ENCODE results near the gene DHX40. TPM values are rescaled to one million over a fixed set of nuclear protein-coding genes. Genes with fewer than 3 reads are reported as not detected.

Gene DHX40, protein sequence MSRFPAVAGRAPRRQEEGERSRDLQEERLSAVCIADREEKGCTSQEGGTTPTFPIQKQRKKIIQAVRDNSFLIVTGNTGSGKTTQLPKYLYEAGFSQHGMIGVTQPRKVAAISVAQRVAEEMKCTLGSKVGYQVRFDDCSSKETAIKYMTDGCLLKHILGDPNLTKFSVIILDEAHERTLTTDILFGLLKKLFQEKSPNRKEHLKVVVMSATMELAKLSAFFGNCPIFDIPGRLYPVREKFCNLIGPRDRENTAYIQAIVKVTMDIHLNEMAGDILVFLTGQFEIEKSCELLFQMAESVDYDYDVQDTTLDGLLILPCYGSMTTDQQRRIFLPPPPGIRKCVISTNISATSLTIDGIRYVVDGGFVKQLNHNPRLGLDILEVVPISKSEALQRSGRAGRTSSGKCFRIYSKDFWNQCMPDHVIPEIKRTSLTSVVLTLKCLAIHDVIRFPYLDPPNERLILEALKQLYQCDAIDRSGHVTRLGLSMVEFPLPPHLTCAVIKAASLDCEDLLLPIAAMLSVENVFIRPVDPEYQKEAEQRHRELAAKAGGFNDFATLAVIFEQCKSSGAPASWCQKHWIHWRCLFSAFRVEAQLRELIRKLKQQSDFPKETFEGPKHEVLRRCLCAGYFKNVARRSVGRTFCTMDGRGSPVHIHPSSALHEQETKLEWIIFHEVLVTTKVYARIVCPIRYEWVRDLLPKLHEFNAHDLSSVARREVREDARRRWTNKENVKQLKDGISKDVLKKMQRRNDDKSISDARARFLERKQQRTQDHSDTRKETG
- polyA plus RNA-seq (2013): 18.5 and 18.9 TPM in 2 replicates

DNA sequence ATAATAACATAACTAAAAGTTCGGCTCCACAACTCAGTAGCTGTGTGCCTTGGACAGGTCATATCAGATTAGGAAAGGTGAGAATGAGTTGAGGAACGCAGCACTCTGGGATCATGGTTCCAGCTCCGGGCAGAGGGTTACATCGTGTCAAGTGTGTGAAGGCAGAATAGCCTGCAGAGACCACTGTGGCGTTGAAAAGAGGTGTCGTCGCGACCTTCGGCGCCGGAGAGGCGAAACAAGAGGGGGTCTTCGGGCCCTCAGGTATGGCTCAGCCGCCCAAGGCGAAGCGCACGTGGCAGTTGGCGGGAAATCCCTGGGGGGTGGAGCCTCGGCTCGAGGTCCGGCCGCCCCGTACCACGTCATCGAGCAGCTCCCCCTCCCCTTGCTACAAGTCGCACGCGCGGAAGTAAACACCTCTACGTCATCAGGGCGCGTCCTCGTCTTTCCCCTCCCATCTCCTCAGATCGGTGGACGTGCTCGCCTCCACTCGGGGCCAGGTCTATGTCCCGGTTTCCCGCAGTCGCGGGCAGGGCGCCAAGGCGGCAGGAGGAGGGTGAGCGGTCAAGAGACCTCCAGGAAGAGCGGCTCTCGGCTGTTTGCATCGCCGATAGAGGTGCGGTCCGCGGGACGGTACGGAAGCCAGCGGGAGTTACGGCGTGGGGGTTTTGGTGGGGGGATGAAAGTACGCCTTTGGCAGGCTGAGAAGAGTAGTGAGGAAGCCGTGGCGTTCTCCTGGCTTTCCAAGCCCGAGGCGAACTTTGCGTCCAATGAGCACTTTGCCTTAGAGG is at the start of gene DHX40:
TSS of gene DHX40 (plus strand) at position 440 of the 788 bp plus-strand sequence. CDS start at position 502, 62 bp downstream.
- peak; percentile 94 to 95 for DNase-seq
- H3K27me3 ChIP-seq (ENCODE audit: insufficient read depth, low read length): no peaks in the 10 kb centered on the region
- peak within 1 kb of the TSS; percentile 76 for H3K14ac ChIP-seq (ENCODE audit: low read length)
- H3K4ac ChIP-seq (ENCODE audit: low read depth, low read length): peak within 1 kb of the TSS; percentile 73
- H2AFZ ChIP-seq (ENCODE audit: insufficient read depth, low read length, poor library complexity): peak within 1 kb of the TSS; percentile 98
- peak within 1 kb of the TSS; percentile 70 for H3K18ac ChIP-seq (ENCODE audit: low read length)
- H4K8ac ChIP-seq (ENCODE audit: low read depth, low read length): peak within 1 kb of the TSS; percentile 98
- H2AK5ac ChIP-seq (ENCODE audit: low read length): no peak within 1 kb of the TSS
- H3K9me3 ChIP-seq (ENCODE audit: insufficient read depth, low read depth, low read length): peaks cover 2% of the 10 kb centered on the region
- peaks cover 3% of the 10 kb centered on the region for H3K79me1 ChIP-seq (ENCODE audit: low read length)
- peak within 1 kb of the TSS; percentile 26 for H2BK5ac ChIP-seq (ENCODE audit: low read depth, low read length, poor library complexity)
- no peaks in the 10 kb centered on the region for H3K36me3 ChIP-seq (ENCODE audit: control insufficient read depth in 1 of 2, insufficient read depth in 2 of 2, low read length in 2 of 2)
- no peaks in the 10 kb centered on the region for H3K79me2 ChIP-seq (ENCODE audit: control insufficient read depth, insufficient read depth, low read length, poor library complexity)
- H3K4me1 ChIP-seq (ENCODE audit: control insufficient read depth in 1 of 2, insufficient read depth in 2 of 2, low read length in 2 of 2): peaks cover 2 to 3% of the 10 kb centered on the region in 2 experiments
- H2BK120ac ChIP-seq (ENCODE audit: insufficient read depth, low read length, poor library complexity): no peak within 1 kb of the TSS
- H2BK12ac ChIP-seq (ENCODE audit: low read length): peak within 1 kb of the TSS; percentile 38
- H3K23ac ChIP-seq (ENCODE audit: low read length): no peak within 1 kb of the TSS
- H4K12ac ChIP-seq (ENCODE audit: low read depth, low read length): peak within 1 kb of the TSS; percentile 79
- WGBS (ENCODE audit: extremely low coverage, insufficient coverage, insufficient read length): no CpG with 5 or more reads among the region's 62 CpGs
- no peak within 1 kb of the TSS for H3K27ac ChIP-seq (ENCODE audit: low read depth, low read length)
- peak within 1 kb of the TSS; percentile 95 for H3K4me3 ChIP-seq (ENCODE audit: low read depth, low read length)
- peak within 1 kb of the TSS; percentile 78 for H4K91ac ChIP-seq (ENCODE audit: low read depth, low read length)
- H3K4me2 ChIP-seq (ENCODE audit: low read length): peak within 1 kb of the TSS; percentile 74
- peak within 1 kb of the TSS; percentile 49 for H3K9ac ChIP-seq (ENCODE audit: low read length)

DNA sequence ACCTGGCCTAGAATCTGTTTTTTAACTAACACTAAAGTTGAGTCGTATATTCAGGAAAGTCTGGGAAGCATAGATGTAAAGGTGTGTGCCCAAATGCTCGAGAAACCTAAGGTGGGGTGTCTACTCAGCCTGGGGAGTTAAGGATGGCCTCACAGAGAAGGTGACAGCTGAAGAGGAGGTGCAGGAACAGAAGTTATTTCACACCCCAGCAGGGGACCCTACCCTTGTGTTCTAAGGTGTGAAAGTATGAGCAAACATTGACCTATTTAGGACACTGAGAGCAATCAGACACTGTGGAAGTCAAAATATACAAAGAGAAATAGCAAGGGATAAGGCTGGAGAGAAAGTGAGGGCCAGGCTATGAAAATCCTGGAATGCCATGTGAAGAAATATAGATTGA is 49.0 kb upstream of the DHX40 start:
- Histone ChIP-seq H3K79me1 (ENCODE audit: low read length) (no peaks in the 10 kb centered on the region), H2BK12ac (ENCODE audit: low read length) (no peak overlapping the region), H4K12ac (ENCODE audit: low read depth, low read length) (no peak overlapping the region), H3K27me3 (ENCODE audit: insufficient read depth, low read length) (no peaks in the 10 kb centered on the region), H3K36me3 (ENCODE audit: control insufficient read depth in 1 of 2, insufficient read depth in 2 of 2, low read length in 2 of 2) (no peaks in the 10 kb centered on the region), H3K18ac (ENCODE audit: low read length) (no peak overlapping the region), H4K8ac (ENCODE audit: low read depth, low read length) (no peak overlapping the region), H3K4ac (ENCODE audit: low read depth, low read length) (no peak overlapping the region), H3K14ac (ENCODE audit: low read length) (no peak overlapping the region), H3K4me3 (ENCODE audit: low read depth, low read length) (no peak overlapping the region), H2BK120ac (ENCODE audit: insufficient read depth, low read length, poor library complexity) (no peak overlapping the region), H2AK5ac (ENCODE audit: low read length) (no peak overlapping the region), H3K9ac (ENCODE audit: low read length) (no peak overlapping the region), H4K91ac (ENCODE audit: low read depth, low read length) (no peak overlapping the region), H3K4me2 (ENCODE audit: low read length) (no peak overlapping the region), H3K4me1 (ENCODE audit: control insufficient read depth in 1 of 2, insufficient read depth in 2 of 2, low read length in 2 of 2) (no peaks in the 10 kb centered on the region), H2BK5ac (ENCODE audit: low read depth, low read length, poor library complexity) (no peak overlapping the region), H3K9me3 (ENCODE audit: insufficient read depth, low read depth, low read length) (no peaks in the 10 kb centered on the region), H3K27ac (ENCODE audit: low read depth, low read length) (no peak overlapping the region), H2AFZ (ENCODE audit: insufficient read depth, low read length, poor library complexity) (no peak overlapping the region), H3K23ac (ENCODE audit: low read length) (no peak overlapping the region), H3K79me2 (ENCODE audit: control insufficient read depth, insufficient read depth, low read length, poor library complexity) (no peaks in the 10 kb centered on the region)
- no peak for DNase-seq
- WGBS (ENCODE audit: extremely low coverage, insufficient coverage, insufficient read length): no CpG with 5 or more reads among the region's 2 CpGs

DNA sequence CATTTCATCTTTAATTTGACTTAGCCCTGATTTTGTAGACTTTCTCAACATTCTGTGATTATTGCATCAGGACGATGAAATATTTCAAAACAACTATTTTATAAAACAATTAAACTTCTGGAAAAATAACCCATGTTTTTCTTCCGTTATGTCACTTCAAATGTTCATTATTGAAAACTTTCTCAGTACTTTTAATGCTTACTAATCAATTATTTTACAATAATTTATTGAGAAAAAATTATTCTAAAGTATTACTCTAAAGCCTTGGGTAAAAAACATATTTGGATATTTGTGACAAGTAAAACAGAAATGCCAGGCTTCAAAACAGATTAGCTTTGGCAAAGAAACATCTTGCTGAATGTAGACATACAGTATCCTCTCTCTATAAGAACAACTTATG is 46.3 kb upstream of the DHX40 start:
- no peak overlapping the region for H2AFZ ChIP-seq (ENCODE audit: insufficient read depth, low read length, poor library complexity)
- no peaks in the 10 kb centered on the region for H3K4me1 ChIP-seq (ENCODE audit: control insufficient read depth in 1 of 2, insufficient read depth in 2 of 2, low read length in 2 of 2)
- H3K9ac ChIP-seq (ENCODE audit: low read length): no peak overlapping the region
- H3K27ac ChIP-seq (ENCODE audit: low read depth, low read length): no peak overlapping the region
- no peaks in the 10 kb centered on the region for H3K27me3 ChIP-seq (ENCODE audit: insufficient read depth, low read length)
- no peaks in the 10 kb centered on the region for H3K36me3 ChIP-seq (ENCODE audit: control insufficient read depth in 1 of 2, insufficient read depth in 2 of 2, low read length in 2 of 2)
- no peak overlapping the region for H3K18ac ChIP-seq (ENCODE audit: low read length)
- H3K23ac ChIP-seq (ENCODE audit: low read length): no peak overlapping the region
- H3K9me3 ChIP-seq (ENCODE audit: insufficient read depth, low read depth, low read length): no peaks in the 10 kb centered on the region
- H3K14ac ChIP-seq (ENCODE audit: low read length): no peak overlapping the region
- no CpG with 5 or more reads among the region's 2 CpGs for WGBS (ENCODE audit: extremely low coverage, insufficient coverage, insufficient read length)
- H2BK12ac ChIP-seq (ENCODE audit: low read length): no peak overlapping the region
- H2BK120ac ChIP-seq (ENCODE audit: insufficient read depth, low read length, poor library complexity): no peak overlapping the region
- no peak overlapping the region for H3K4me3 ChIP-seq (ENCODE audit: low read depth, low read length)
- H4K8ac ChIP-seq (ENCODE audit: low read depth, low read length): no peak overlapping the region
- H2BK5ac ChIP-seq (ENCODE audit: low read depth, low read length, poor library complexity): no peak overlapping the region
- no peak overlapping the region for H3K4ac ChIP-seq (ENCODE audit: low read depth, low read length)
- H3K4me2 ChIP-seq (ENCODE audit: low read length): no peak overlapping the region
- H2AK5ac ChIP-seq (ENCODE audit: low read length): no peak overlapping the region
- H3K79me1 ChIP-seq (ENCODE audit: low read length): no peaks in the 10 kb centered on the region
- H4K12ac ChIP-seq (ENCODE audit: low read depth, low read length): no peak overlapping the region
- H3K79me2 ChIP-seq (ENCODE audit: control insufficient read depth, insufficient read depth, low read length, poor library complexity): no peaks in the 10 kb centered on the region
- H4K91ac ChIP-seq (ENCODE audit: low read depth, low read length): no peak overlapping the region
- no peak for DNase-seq

DNA sequence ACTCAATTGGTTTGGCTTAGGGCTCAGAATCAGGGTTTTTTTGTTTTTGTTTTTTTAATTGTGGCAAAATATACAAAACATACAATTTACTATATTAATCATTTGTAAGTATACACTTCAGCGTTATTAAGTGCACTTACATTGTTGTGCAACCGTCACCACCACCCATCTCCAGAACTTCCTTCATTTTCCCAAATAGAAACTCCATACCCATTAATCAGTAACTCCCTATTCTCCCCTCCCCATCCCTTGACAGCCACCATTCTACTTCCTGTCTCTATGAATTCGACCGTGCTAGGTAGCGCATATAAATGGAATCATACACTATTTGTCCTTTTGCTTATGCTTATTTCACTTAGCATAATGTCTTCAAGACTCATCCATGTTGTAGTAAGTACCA is 45.2 kb upstream of the DHX40 start:
- H2BK12ac ChIP-seq (ENCODE audit: low read length): no peak overlapping the region
- no peak overlapping the region for H4K91ac ChIP-seq (ENCODE audit: low read depth, low read length)
- no peak overlapping the region for H2AFZ ChIP-seq (ENCODE audit: insufficient read depth, low read length, poor library complexity)
- no peaks in the 10 kb centered on the region for H3K27me3 ChIP-seq (ENCODE audit: insufficient read depth, low read length)
- H3K27ac ChIP-seq (ENCODE audit: low read depth, low read length): no peak overlapping the region
- H3K23ac ChIP-seq (ENCODE audit: low read length): no peak overlapping the region
- no peaks in the 10 kb centered on the region for H3K4me1 ChIP-seq (ENCODE audit: control insufficient read depth in 1 of 2, insufficient read depth in 2 of 2, low read length in 2 of 2)
- H3K4me3 ChIP-seq (ENCODE audit: low read depth, low read length): no peak overlapping the region
- H3K4ac ChIP-seq (ENCODE audit: low read depth, low read length): no peak overlapping the region
- H2BK5ac ChIP-seq (ENCODE audit: low read depth, low read length, poor library complexity): no peak overlapping the region
- no peak overlapping the region for H4K8ac ChIP-seq (ENCODE audit: low read depth, low read length)
- H2AK5ac ChIP-seq (ENCODE audit: low read length): no peak overlapping the region
- no peak overlapping the region for H3K14ac ChIP-seq (ENCODE audit: low read length)
- H2BK120ac ChIP-seq (ENCODE audit: insufficient read depth, low read length, poor library complexity): no peak overlapping the region
- H3K18ac ChIP-seq (ENCODE audit: low read length): no peak overlapping the region
- H4K12ac ChIP-seq (ENCODE audit: low read depth, low read length): no peak overlapping the region
- H3K9me3 ChIP-seq (ENCODE audit: insufficient read depth, low read depth, low read length): no peaks in the 10 kb centered on the region
- no peaks in the 10 kb centered on the region for H3K79me2 ChIP-seq (ENCODE audit: control insufficient read depth, insufficient read depth, low read length, poor library complexity)
- H3K4me2 ChIP-seq (ENCODE audit: low read length): no peak overlapping the region
- no peaks in the 10 kb centered on the region for H3K79me1 ChIP-seq (ENCODE audit: low read length)
- no CpG with 5 or more reads among the region's 5 CpGs for WGBS (ENCODE audit: extremely low coverage, insufficient coverage, insufficient read length)
- H3K9ac ChIP-seq (ENCODE audit: low read length): no peak overlapping the region
- H3K36me3 ChIP-seq (ENCODE audit: control insufficient read depth in 1 of 2, insufficient read depth in 2 of 2, low read length in 2 of 2): no peaks in the 10 kb centered on the region
- no peak for DNase-seq
